ENCODE data around the gene IL10RB.

Gene IL10RB

DNA sequence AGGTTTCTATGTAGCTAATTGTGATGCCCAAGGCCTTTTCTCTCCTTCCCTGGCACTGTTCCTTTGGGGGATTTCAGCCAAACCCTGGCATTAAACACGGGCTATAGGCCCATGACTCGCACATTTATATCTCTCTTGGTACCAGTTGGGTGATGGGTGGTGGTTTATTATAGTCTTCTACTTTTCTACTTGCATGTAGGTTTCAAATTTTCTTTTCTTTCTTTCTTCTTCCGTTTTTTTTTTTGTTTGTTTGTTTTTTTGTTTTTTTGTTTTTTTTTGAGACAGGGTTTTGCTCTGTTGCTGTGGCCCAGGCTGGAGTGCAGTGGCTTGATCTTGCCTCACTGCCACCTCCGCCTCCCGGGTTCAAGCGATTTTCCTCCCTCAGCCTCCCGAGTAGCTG, 1.1 kb downstream of the IL10RB start:
- DNase-seq (ENCODE audit: low spot score) = no peak

GRCh38 chr21:33268393-33268736, 2.2 kb downstream of the IL10RB start:
- DNase-seq (ENCODE audit: low spot score) = no peak

DNA sequence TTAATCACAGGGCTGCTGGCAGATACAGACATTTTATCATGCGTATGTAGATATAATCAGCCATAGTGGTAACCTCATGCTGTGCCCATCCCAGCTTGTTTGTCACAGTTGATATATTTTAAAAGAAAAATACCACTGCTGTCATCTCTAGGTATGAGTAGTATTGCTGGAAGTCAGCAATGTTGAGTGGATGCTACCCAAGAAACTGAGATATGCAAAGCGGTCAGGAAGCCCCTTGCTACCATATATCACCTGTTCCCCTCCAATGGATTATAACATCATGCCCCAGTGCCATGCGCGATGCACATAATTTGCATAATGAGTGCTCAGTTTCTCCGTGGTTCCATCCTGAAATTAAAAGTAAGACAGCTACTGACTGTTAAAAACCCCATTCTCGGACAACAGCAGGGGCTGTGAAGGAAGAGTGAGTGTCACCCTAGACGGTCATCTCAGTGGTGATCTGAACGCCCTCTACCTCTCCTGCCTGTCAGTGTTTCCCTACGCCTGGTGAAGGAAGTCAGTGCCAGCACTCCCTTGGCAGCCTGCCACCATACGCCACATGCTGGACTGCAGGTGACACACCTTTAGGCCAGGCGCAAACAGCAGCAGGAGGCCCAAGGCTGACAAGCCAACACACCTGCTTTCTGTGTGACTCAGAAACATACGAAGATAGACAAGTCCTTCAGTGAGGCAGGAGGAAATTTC, 2.7 kb downstream of the IL10RB start:
- DNase-seq (ENCODE audit: low spot score) = no peak

DNA sequence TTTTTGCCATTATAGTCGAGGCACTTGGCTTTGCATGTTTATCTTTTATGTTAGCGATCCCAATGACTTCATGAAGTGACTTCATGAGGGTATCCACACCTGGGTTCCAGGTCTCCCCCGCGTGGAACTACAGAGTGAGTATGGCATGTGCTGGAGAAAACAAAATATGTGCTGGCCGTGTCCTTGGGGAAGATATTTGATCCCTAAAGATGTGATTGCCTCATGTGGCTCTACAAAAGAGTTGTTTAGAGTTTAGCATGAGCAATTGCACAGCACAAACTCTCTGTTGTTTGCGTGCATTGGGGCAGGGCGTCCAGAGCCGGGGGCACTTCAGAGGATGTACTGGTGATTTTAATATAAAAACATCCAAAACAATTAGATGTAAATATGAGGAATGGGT, 4.8 kb downstream of the IL10RB start:
- DNase-seq (ENCODE audit: low spot score) = no peak

DNA sequence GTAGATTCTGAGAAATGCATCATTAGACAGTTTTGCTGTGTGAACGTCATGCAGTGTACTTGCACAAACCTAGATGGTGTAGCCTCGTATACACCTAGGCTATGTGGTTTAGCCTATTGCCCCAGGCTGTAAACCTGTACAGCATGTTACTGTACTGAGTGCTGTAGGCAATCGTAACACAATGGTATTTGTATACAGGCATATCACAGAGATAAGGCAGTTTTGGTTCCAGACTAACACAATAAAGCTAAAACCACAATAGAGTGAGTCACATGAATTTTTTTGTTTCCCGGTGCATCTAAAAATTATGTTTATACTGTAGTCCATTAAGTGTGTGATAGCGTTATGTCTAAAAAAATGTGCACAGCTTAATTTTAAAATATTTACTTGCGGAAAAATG, 6.9 kb downstream of the IL10RB start:
- no peak for DNase-seq (ENCODE audit: low spot score)

- DNase-seq (ENCODE audit: low spot score) = no peak
Measured at GRCh38 chr21:33278721-33279120, 12.6 kb downstream of the IL10RB start.

- DNase-seq (ENCODE audit: low spot score) = no peak
Measured at GRCh38 chr21:33279330-33279820, 13.2 kb downstream of the IL10RB start.

DNA sequence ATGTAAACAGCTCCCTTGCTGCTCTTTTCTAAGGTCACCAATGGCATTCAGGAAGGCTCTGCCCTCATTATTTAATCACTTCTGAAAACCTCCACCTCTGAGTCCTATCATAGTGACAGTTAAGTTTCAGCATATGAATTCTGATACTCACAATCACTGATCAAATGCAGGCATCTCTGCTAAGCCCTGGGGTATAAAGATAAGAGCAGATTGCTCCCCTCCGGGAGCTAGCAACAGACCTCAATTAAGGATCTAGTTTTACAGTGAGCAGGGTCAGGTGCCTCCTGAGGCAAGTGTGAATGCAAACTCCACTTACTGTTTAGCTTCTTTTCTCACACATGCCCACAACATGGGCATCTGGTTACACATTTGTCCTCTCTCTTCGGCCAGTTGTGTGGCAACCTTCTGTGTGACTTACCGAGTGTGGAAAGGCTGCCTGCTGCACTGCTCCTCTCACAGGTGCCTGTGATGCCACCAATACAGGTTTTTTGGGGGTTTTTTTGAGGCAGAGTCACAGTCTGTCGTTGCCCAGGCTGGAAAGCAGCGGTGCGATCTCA, 15.0 kb downstream of the IL10RB start:
- no peak for DNase-seq (ENCODE audit: low spot score)

GRCh38 chr21:33283203-33283602, 17.0 kb downstream of the IL10RB start:
- DNase-seq (ENCODE audit: low spot score) = no peak

- no peak for DNase-seq (ENCODE audit: low spot score)
Measured at GRCh38 chr21:33286076-33286475, 19.9 kb downstream of the IL10RB start.

- DNase-seq (ENCODE audit: low spot score) = peak; percentile 47
Measured at GRCh38 chr21:33286600-33287456, 20.7 kb downstream of the IL10RB start.

DNA sequence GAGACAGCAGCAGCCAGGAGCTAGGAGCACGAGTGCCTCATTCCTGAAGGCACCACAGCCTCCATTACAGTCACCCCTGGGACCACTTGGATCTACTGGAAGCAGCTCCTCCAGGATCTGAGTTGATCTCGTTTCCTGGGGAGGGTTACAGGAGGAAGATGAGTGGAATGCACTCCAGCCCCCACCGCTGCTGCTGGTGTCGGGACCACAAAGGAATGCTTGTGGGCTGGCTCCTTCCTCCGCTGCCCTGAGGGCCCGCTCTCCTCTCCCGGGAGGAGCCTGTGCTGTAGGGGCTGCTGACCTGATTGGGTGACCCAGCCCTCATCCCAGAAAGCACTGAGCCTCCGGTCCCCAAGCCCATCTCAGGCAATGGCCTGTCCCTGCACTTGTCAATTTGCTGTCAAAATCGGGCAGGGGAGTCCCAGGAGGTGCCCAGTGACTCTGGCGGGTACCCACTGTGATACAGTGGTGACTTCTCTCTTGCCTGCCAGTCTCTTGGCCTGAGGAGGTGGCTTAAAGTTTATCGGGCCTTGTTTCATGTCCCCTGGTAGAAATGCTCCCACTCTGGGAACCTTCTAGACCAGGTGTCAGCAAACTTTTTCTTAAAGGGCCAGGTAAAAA, 23.1 kb downstream of the IL10RB start:
- DNase-seq (ENCODE audit: low spot score) = no peak

DNA sequence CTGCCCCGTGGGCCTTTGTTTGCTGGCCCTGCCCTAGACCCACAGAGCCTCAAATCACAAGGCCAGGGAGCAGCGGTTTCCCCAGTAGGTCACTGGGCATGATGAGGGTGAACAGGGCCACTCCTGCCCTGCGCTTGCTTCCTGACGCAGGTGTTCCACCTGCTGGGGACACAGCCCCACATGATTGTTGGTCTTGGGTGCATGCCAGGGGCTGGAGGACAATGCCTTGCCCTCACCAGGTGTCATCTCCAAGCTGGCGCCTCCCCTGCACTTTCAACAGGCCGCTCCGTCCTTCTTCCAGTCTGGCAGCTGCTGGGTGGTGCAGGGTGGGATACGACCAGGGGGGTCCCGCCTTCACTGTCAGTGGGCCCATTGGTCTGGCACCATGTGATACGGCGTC, 24.3 kb downstream of the IL10RB start:
- no peak for DNase-seq (ENCODE audit: low spot score)

GRCh38 chr21:33291686-33292085, 25.5 kb downstream of the IL10RB start:
- DNase-seq (ENCODE audit: low spot score) = no peak

GRCh38 chr21:33292724-33293123, 26.6 kb downstream of the IL10RB start:
- no peak for DNase-seq (ENCODE audit: low spot score)

DNA sequence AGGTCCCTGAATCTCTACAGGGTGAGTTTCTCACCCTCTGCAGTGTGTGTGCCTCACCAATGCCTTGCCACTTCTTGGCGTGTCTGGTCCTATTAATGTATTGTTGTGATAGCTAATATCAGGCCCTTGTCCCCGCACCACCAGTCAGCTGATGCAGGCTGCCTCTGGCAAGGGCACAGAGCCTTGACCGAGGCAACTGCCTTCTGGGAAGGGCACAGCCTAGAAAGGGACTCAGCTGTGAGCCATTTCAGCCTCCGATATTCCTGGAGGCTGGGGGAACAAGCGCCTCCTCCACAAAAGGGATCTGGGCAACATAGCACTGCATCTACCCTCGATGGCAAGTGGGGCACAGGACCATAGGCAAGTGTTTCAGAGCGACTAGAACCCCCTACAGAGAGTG, 27.0 kb downstream of the IL10RB start:
- DNase-seq (ENCODE audit: low spot score) = no peak

GRCh38 chr21:33293811-33294216, 27.6 kb downstream of the IL10RB start:
- no peak for DNase-seq (ENCODE audit: low spot score)

DNA sequence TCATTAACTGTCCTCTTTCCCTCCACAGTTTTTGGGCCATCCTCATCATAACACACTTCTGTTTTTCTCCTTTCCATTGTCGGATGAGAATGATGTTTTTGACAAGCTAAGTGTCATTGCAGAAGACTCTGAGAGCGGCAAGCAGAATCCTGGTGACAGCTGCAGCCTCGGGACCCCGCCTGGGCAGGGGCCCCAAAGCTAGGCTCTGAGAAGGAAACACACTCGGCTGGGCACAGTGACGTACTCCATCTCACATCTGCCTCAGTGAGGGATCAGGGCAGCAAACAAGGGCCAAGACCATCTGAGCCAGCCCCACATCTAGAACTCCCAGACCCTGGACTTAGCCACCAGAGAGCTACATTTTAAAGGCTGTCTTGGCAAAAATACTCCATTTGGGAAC, 30.0 kb downstream of the IL10RB start:
- no peak for DNase-seq (ENCODE audit: low spot score)

- DNase-seq (ENCODE audit: low spot score) = no peak
Measured at GRCh38 chr21:33299181-33299752, 33.1 kb downstream of the IL10RB start.

DNA sequence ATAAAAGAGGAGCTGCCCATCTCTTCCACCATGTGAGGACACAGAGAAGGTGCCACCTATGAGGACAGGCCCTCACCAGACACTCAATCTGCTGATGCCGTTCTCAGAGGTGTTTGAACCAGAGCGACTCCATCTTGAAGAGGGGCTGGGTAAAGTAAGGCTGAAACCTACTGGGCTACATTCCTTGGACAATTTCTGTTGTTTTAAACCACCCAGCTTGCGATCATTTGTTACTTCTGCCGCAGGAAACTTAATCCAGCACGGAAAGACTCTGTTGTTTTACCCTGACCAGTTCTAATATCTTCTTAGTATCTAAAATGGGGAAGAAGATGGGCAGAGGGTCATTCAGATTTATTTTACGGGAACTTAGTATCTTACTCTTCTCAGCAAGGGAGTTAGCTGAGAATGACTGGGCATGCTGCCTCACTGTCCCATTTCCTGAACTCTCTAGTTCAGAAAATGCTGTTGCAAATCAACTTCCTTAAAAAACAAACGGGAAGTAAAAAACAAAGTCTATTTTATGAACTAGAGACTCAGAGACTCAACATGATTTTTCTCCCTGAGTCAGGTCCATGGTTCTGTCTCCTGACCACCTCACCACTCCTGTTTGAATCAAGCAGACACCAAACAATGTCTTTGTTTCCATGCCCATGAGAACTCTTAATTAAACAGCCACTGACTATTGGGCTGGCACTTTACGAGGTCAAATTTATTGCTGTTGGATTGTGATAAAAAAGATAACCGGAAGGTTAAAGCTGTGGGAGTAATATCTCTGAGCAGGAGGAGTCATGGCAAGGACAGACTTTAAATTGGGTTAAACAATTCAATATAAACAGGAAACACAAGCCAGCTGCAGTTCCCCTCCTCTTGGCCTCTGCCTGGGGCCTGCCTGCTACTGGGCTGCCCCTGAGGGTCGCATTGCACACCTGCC, 34.8 kb downstream of the IL10RB start:
- DNase-seq (ENCODE audit: low spot score) = no peak

DNA sequence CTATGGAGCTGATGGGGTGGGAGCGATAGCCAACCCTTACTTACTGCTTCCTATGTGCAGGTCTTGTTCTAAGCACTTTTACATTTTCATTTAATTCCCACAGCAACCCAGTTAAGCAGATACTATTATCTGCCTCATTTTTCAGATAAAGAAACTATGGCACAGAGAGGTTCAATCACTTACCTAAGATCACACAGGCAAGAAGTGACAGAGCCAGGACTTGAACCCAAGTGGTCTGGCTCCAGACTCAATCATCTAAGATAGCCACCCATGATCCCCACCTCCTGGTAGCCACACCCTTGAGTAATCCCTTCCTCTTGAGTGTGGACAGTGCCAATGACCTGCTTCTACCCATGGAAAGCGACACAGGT, 35.5 kb downstream of the IL10RB start:
- no peak for DNase-seq (ENCODE audit: low spot score)
